Measurements from ENCODE around the gene CACNA2D1. TPM values are rescaled to one million over a fixed set of nuclear protein-coding genes. Genes with fewer than 3 reads are reported as not detected.
A peak's percentile ranks its signal among the peaks of the same experiment; 100 is the strongest.

CACNA2D1 gene
- 105 TPM for polyA plus RNA-seq (ENCODE audit: insufficient read length)

DNA sequence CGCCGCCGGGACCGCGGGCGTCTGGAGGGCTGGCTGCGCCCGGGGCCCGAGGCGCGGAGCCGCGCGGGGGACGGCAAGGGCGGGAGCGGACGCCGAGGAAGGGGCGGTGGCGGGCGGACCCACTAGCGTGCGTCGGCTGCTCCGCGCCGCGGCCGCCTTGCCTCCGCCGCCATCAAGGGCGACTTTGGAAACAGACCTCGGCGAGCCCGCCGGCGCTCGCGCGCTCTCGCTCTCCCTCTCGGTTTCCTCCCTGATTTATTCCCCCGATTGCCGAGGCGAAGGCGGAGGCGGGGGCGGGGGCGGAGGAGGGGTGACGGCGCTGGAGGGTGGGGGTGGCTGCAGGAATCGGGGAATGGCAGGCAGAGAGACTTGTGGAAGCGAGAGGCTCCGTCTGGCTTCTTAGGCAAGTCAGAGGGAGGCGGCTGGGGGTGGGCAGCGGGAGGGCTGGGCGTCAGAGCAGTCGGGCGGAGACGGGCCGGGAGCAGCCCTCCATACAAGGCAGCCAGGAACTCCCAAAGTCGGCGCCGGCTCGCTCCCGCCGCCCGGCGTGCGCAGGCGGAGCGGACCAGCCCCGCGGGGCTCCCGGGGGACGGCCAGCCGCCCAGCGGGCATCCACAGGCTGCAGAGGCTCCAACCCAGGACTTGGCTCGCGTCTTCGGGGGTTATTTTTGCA, at the start of gene CACNA2D1:
Gene CACNA2D1 (minus strand): TSS at position 231 of the 673 bp plus-strand sequence.
- DNase-seq, result peak; percentile 83

DNA sequence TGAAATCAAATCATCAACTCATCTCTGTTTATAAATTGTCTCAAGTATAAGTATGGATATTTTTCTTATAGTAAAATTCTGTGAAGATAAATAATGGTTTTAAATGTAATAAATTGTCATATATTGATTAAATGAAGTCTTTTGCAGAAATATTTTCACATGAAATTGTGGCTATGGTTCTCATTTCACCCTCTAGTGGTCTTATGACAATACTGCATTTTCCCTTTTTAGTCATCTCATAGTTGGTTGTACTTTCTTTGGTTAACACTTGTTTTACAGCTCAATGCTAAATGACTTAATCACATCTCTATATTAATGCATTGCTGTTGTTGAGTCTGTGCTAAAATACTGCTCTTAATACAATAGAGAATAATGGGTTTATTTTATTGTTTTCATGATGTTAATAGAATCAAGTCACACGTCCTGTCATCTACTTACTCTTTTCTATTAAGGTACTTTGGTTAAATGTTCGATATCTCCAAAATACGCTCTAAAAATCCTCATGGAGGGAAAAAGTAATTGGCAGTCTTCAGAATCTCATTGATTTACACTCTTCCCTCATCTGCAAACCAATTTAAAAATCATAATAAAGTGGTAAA, 38.0 kb upstream of the CACNA2D1 start:
- DNase-seq, result no peak

GRCh38 chr7:82477733-82478515, 34.3 kb upstream of the CACNA2D1 start:
- no peak for DNase-seq

- DNase-seq, result no peak
Measured at GRCh38 chr7:82472966-82473365, 29.4 kb upstream of the CACNA2D1 start.

GRCh38 chr7:82471351-82472020, 27.9 kb upstream of the CACNA2D1 start:
- no peak for DNase-seq

GRCh38 chr7:82469207-82469606, 25.6 kb upstream of the CACNA2D1 start:
- no peak for DNase-seq

DNA sequence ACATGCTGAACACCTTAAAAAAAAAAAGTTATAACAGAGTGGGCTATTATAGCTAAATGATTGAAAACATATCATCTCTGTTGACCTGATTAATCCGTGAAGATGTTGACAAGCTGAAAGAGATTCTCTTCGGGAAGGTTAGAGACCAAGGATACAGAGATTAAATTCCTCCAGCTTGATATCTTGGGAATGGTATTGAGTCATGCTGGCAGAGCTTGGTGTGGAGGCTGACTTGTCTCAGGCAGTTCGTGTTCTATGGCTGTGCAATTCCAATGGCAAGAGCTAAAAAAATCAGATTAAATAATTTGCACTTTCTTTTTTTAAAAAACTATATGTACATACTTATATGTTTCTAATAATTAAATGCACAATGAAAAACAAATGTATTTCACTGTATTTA, 24.9 kb upstream of the CACNA2D1 start:
- no peak for DNase-seq

GRCh38 chr7:82467020-82467419, 23.4 kb upstream of the CACNA2D1 start:
- DNase-seq, result no peak

- DNase-seq, result no peak
Measured at GRCh38 chr7:82464372-82464771, 20.8 kb upstream of the CACNA2D1 start.

DNA sequence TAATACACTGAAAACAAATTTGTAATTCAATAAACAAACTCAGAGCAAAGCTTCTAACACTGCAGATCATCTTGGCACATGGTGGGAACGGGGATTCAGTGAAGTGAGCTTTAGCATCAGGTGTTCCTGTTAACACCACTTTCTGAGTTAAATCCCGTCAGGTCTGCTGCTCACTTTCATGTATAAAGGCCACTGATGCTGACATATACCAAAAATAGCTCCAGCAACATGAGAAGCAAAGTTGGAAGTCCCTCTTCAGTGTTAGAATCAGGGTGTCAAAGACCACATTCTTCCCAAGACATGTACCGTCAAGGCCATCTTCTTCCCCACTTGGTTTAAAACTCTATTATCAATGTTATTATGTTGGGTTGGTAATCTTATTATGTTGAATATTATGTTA, 11.7 kb upstream of the CACNA2D1 start:
- no peak for DNase-seq

DNA sequence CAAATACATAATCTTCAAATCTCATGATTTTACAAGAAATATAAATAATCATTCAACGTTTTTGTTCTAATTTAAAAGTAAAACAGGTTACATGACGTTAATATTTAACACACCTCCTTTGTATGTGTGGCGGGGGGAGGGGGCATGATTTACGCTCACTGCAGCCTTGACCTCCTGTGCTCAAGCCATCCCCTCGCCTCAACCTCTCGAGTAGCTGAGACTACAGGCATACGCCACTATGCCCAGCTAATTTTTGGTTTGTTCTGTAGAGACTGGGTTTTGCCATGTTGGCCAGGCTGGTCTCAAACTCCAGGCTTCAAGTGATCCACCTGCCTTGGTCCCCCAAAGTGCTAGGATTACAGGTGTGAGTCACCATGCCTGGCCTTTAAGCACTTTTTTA, 7.2 kb upstream of the CACNA2D1 start:
- DNase-seq, result no peak

- DNase-seq, result no peak
Measured at GRCh38 chr7:82449910-82450309, 6.3 kb upstream of the CACNA2D1 start.

DNA sequence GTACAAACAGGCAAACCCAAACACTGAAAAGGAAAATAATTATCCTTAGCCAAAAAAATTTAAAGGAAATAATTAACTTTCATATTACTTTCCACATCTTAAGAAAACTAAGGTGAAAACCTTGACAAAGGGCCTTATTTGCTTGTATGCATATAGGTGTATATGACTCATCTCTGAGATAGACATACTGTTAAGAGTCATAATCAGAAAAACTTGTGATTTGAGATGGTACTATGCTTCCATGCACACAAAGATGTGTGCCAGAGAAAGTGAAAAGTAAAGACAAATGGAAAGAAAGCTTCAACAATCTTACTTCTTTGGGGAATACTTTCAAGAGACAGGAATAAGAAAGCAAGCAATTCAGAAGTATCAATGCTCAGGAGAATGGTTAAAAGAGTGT, 3.3 kb upstream of the CACNA2D1 start:
- no peak for DNase-seq

DNA sequence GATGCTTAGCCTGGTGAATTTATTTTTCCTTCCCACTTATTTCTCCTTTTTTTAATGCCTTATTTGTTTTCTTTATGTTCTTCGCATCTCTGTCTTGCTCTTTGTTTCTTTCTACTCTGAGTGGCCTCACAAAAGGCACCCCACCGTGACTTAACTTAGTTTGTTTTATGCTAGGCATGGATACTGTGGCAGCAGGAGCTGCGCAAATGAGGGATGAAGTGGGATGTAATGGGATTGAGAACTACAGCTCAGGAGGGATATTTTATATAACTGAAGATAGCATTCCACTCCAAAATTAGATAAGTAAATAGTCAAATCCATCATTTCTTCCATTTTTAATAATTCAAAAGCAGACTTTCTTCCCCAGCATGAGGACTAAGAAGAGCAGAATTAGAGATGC, 1.7 kb upstream of the CACNA2D1 start:
- DNase-seq, result no peak

DNA sequence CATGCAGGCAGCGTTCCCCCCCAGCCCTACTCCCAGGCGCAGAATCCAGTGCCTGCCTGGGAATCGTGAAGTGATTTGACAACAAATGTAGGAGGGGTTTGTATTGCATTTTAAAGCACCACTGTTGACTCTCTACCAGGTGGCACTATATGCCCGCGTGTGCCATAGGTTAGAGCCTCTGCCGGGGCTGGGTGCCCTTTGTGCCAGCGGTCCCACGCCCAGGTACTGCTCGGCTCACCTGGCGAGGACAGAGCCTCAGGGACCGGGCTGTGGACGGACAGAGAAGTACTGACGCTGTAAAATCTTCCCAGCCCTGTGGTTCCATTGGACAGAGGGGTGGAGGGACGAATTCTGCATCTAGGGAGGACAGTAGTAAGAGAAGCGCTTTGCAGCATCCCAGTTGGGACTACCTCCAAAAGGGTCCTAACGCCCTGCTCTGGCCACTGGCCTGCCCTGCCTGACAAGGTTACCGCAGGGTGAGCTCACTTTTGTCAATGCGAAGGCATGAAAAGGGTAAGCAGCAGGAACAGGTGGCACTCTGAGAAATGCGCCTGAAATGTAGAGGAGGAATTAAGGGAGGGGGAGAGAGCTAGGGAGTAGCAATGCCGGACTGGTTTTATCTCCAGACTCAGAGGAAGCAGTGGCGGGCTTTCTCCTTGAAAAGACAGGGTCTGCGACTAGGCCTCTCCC, 788 bp upstream of the CACNA2D1 start:
- DNase-seq, result no peak

- DNase-seq, result peak; percentile 56
Measured at GRCh38 chr7:82443036-82443546, 486 bp downstream of the CACNA2D1 start.

DNA sequence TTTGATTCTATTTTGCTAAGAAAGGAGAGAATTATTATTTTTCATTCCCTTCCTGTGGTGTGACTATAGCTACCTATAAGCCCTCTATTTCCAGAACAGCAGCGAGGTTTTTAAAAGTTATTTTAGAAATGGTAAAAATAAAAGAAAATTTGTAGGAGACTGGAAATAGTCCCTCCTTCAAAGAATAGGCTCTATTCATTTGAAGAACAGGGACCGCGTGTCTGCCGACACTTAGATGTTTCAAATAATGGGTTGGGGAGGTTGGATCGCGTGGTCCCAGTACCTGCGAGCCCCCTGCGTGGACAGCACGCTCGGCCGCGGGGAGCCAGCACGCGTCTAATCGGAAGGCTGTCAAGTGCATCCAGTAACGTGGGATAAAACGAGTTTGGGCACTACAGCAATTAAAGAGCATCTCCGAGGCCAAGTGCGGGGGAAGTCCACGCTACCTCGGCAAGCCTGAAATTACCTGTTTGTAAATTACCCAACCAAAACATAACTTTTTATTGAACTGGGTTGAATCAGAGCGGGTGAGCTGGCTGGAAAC, 1.0 kb downstream of the CACNA2D1 start:
- no peak for DNase-seq

DNA sequence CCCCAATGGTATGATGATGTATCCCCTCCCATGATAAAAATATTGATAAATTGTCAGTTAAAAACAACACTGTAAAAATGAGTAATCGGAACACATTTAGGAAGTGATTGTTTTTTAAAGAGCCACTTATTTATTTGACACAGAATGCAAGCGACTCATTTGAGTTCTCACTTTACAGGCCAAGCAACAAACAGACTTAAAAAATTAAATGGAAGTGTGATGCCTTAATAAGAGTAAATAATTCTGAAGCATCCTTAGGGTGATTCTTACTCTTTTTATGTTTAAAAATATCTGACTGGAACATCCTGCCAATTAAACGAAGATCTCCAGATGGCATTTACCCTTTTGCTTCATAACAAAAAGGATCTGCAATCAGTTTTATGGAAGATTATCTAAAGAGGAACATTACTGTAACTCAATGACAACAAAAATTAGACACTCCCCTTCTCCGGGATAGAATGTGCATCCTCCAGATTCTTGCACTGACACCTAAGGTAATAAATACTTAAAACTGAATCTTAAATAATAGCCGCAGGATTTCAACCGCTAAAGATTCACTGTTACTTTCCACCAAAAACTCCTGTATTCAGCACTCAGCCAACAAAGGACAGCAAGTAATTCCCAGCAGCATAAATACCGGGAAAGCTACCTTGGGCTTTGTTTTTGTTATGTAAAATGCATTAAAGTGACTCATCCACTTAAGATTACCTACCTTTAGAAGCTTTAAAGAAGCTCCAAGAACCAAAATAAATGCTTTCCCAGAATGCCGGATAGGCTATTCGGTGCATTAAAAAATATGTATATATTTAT, 1.7 kb downstream of the CACNA2D1 start:
- no peak for DNase-seq

GRCh38 chr7:82438521-82438920, 5.1 kb downstream of the CACNA2D1 start:
- no peak for DNase-seq

DNA sequence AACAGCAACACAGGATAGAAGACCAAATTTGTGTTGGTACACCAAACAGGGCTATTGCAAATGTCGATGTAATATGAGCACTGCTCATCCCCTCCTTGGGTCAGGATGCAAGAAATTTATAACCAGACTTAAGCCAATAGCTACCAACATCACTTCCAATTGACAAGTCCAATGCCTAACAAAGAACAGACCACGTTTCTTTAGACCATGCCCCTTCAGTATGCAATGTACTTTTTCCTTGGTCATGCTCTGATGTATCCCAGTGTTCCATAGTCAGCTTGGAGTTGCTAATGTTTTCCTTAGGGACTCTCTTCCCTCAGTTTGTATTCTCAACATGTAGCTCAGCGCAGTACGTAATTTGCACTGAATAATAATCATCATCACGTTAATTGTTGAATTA, 7.8 kb downstream of the CACNA2D1 start:
- no peak for DNase-seq

Measured in hindlimb muscle (tissue), 1 donor.